Measurements from ENCODE around the gene APOD. TPM values are rescaled to one million over a fixed set of nuclear protein-coding genes. Genes with fewer than 3 reads are reported as not detected.

The APOD gene
- total RNA-seq, 1 experiment from 2014 or later = 0.48 TPM

DNA sequence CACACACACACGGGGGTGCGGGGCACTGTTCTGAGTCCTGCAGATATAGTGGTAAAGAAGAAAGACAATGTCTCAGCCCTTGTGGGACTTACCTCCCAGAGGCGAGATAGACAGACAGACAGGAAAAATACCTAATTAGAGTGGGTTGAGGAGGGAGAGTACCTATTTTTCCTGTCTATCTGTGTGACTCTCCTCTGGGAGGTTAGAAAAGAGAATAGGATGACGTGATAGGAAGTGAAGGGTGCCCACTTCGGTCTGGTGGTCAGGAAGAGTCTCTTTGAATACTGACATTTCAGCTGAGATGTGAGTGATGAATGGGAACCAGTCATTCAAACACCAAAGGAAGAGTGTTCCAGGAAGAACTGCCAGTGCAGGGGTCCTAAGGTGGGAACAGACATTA lies 4.1 kb upstream of the APOD start:
- Histone ChIP-seq H3K27ac (no peak overlapping the region), H3K9me2 (ENCODE audit: insufficient read depth) (no peaks in the 10 kb centered on the region), H3K4me2 (no peak overlapping the region), H3K27me3 (ENCODE audit: insufficient read depth, low read depth) (peaks cover 19% of the 10 kb centered on the region), H3K79me2 (ENCODE audit: low read depth) (no peaks in the 10 kb centered on the region), H3F3A (ENCODE audit: insufficient read depth, low read depth) (no peaks in the 10 kb centered on the region; the same call in 1 of the 2 replicates), H3K4me3 (no peak overlapping the region), H2AFZ (no peak overlapping the region), H3K9me3 (ENCODE audit: insufficient read depth, low read depth) (peaks cover 4% of the 10 kb centered on the region; the same call in 1 of the 2 replicates), H4K20me1 (ENCODE audit: insufficient read depth) (no peaks in the 10 kb centered on the region), H3K36me3 (ENCODE audit: low read depth) (no peaks in the 10 kb centered on the region), H3K4me1 (replicated peaks; ENCODE audit: insufficient read depth) (peaks cover 20% of the 10 kb centered on the region; the same call in 1 of the 2 replicates)
- POLR2A ChIA-PET (ENCODE audit: unreplicated experiment) = no interaction called here
- BruUV-seq (replicated peaks) = no TSS peak
- intact Hi-C loops (cut with micrococcal nuclease; ENCODE audit: unreplicated experiment) = no loop called here
- TF ChIP-seq, protein P1, sequence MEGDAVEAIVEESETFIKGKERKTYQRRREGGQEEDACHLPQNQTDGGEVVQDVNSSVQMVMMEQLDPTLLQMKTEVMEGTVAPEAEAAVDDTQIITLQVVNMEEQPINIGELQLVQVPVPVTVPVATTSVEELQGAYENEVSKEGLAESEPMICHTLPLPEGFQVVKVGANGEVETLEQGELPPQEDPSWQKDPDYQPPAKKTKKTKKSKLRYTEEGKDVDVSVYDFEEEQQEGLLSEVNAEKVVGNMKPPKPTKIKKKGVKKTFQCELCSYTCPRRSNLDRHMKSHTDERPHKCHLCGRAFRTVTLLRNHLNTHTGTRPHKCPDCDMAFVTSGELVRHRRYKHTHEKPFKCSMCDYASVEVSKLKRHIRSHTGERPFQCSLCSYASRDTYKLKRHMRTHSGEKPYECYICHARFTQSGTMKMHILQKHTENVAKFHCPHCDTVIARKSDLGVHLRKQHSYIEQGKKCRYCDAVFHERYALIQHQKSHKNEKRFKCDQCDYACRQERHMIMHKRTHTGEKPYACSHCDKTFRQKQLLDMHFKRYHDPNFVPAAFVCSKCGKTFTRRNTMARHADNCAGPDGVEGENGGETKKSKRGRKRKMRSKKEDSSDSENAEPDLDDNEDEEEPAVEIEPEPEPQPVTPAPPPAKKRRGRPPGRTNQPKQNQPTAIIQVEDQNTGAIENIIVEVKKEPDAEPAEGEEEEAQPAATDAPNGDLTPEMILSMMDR (conservative IDR thresholded peaks at IDR 0.05) = no peak
- TF ChIP-seq EZH2 (IDR thresholded peaks at IDR 0.05; ENCODE audit: low read depth) = no peak
- CTCF ChIA-PET = no interaction called here
- DNase-seq = no peak

DNA sequence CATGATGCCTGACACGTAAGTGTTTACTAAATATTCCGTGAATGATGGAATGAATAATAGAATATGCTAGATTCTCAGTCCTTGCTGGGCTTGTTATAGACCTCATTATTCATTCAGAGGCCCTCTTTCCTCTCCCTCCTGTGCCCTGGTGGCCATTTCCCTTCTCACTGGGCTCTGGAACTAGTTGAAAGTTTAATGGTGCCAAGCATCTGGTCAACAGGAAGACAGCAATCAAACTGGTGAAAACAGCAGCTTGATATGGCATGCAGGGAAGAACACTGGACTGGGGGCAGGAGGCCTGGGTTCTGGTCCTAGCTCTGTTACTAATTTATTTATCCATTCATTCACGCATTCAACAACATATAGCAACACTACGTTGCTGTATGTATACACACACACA lies 3.7 kb upstream of the APOD start:
- no peaks in the 10 kb centered on the region for H4K20me1 ChIP-seq (ENCODE audit: insufficient read depth)
- BruUV-seq (replicated peaks) = no TSS peak

DNA sequence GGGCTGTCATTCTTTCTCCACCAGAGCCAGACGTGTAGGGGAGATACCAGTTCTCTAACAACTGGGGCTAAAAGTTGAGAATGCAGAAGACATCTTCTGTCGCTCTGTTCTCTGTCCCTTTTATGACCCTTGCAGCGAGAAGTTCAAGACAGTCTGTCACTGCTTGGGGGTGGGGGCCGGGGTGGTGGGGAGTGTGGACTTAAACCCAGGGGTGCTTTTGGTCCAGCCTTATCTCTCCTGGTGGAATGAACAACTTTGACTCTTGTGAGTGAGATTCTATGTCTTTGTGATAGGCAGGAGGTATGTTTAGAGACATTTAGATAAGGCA lies 767 bp upstream of the APOD start:
- ChIA-PET POLR2A (ENCODE audit: unreplicated experiment) (interaction anchor here (0.7 kb wide), 1 partner anchor 51 kb away, joined by 5 read pairs; no protein-coding TSS in a partner anchor), CTCF (interaction anchor here (0.6 to 0.7 kb wide), 2 partner anchors 25 to 185 kb away, joined by 3 to 5 read pairs; no protein-coding TSS in a partner anchor)
- intact Hi-C loops (cut with micrococcal nuclease; ENCODE audit: unreplicated experiment) = no loop called here
- Histone ChIP-seq H3K27ac (no peak overlapping the region), H3K4me2 (no peak overlapping the region), H2AFZ (no peak overlapping the region), H3K79me2 (ENCODE audit: low read depth) (no peaks in the 10 kb centered on the region), H3K4me1 (replicated peaks; ENCODE audit: insufficient read depth) (peaks cover 15% of the 10 kb centered on the region; the same call in 1 of the 2 replicates), H3K4me3 (no peak overlapping the region), H3K9me3 (ENCODE audit: insufficient read depth, low read depth) (no peaks in the 10 kb centered on the region), H3F3A (ENCODE audit: insufficient read depth, low read depth) (no peaks in the 10 kb centered on the region; the same call in 1 of the 2 replicates), H4K20me1 (ENCODE audit: insufficient read depth) (no peaks in the 10 kb centered on the region), H3K27me3 (ENCODE audit: insufficient read depth, low read depth) (peaks cover 19% of the 10 kb centered on the region), H3K36me3 (ENCODE audit: low read depth) (no peaks in the 10 kb centered on the region), H3K9me2 (ENCODE audit: insufficient read depth) (no peaks in the 10 kb centered on the region)
- TF ChIP-seq, protein P1 (conservative IDR thresholded peaks at IDR 0.05) = no peak
- no peak for TF ChIP-seq EZH2 (IDR thresholded peaks at IDR 0.05; ENCODE audit: low read depth)
- DNase-seq = no peak
- BruUV-seq (replicated peaks) = no TSS peak

More for the DNA sequence above, 3.7 kb upstream of the APOD start:
- Histone ChIP-seq H3K79me2 (ENCODE audit: low read depth) (no peaks in the 10 kb centered on the region), H3K27me3 (ENCODE audit: insufficient read depth, low read depth) (peaks cover 19% of the 10 kb centered on the region), H3K9me2 (ENCODE audit: insufficient read depth) (no peaks in the 10 kb centered on the region), H3K4me2 (no peak overlapping the region), H3K36me3 (ENCODE audit: low read depth) (no peaks in the 10 kb centered on the region), H3K4me1 (replicated peaks; ENCODE audit: insufficient read depth) (peaks cover 20% of the 10 kb centered on the region; the same call in 1 of the 2 replicates), H2AFZ (no peak overlapping the region), H3K4me3 (no peak overlapping the region), H3K9me3 (ENCODE audit: insufficient read depth, low read depth) (peaks cover 1% of the 10 kb centered on the region; the same call in 1 of the 2 replicates), H3K27ac (no peak overlapping the region), H3F3A (ENCODE audit: insufficient read depth, low read depth) (no peaks in the 10 kb centered on the region; the same call in 1 of the 2 replicates)
- TF ChIP-seq, protein P1 (conservative IDR thresholded peaks at IDR 0.05) = no peak
- TF ChIP-seq EZH2 (IDR thresholded peaks at IDR 0.05; ENCODE audit: low read depth) = no peak
- CTCF ChIA-PET = no interaction called here
- peak in 1 of 2 experiments; percentile 30 for DNase-seq
- intact Hi-C loops (cut with micrococcal nuclease; ENCODE audit: unreplicated experiment) = no loop called here
- POLR2A ChIA-PET (ENCODE audit: unreplicated experiment) = no interaction called here

Measured in PC-9 (cell line).